SK-N-SH (cell line): ENCODE results near the gene GP1BA. TPM values are rescaled to one million over a fixed set of nuclear protein-coding genes. Genes with fewer than 3 reads are reported as not detected.
"Not testable (repeated sequence)": the region's sequence is repeated elsewhere in the genome, so short reads cannot be mapped to it uniquely, and the experiment has no call there.

Experiments used
- CTCF ChIA-PET: fragments of 300-600, 350-600 bp; formaldehyde crosslinking; extraction: SDS; loops from one replicate; lab custom pipeline; 2021; lab: Yijun Ruan, JAX
- POLR2A ChIA-PET: fragments of 350-600 bp; sonication (Branson Sonifier 250); formaldehyde crosslinking; extraction: SDS; loops from one replicate; lab custom pipeline; 2020; ENCODE audit warnings: antibody characterized with exemption, inconsistent platforms; lab: Yijun Ruan, JAX
- DNase-seq: peaks from one replicate; pipeline ENCODE4 v3.0.0; 2012
- H2AFZ ChIP-seq: fragments of 200-600 bp; sonication (generic); 2 replicates; pipeline ENCODE4 v1.8.1; 2016; ENCODE audit warnings: antibody characterized with exemption, mild to moderate bottlenecking, low read depth
- H3F3A ChIP-seq: fragments of 200-600 bp; sonication (generic); replicated peaks from 2 replicates; pipeline ENCODE3; 2016; ENCODE audit warnings: antibody characterized with exemption, mild to moderate bottlenecking; ENCODE audit not compliant: insufficient read depth
- H3K27ac ChIP-seq, 2 experiments: fragments of 200-500 bp in 1 of 2; fragments of 200-600 bp in 1 of 2; sonication (Bioruptor generic) in 1 of 2; sonication (generic), shearing (Covaris generic) in 1 of 2; 2 replicates each; pipeline versions ENCODE4 v1.5.1 to v1.6.1; 2014 to 2016; ENCODE audit warnings: low read depth in 2 of 2, inconsistent platforms in 1 of 2, low read length in 1 of 2, mild to moderate bottlenecking in 1 of 2, mixed read lengths in 1 of 2
- H3K27me3 ChIP-seq: fragments of 200-600 bp; sonication (generic), shearing (Covaris generic); 2 replicates; pipeline ENCODE4 v1.6.1; 2016; ENCODE audit warnings: mixed run types; ENCODE audit not compliant: insufficient read depth
- H3K36me3 ChIP-seq, 2 experiments: fragments of 200-500 bp in 1 of 2; fragments of 200-600 bp in 1 of 2; sonication (Bioruptor generic) in 1 of 2; sonication (generic) in 1 of 2; replicated peaks in 1 of 2; 2 replicates each; pipeline versions ENCODE3 to v1.5.1; 2014 to 2016; ENCODE audit warnings: low read length in 1 of 2, mild to moderate bottlenecking in 1 of 2; ENCODE audit not compliant: insufficient read depth in 2 of 2, control insufficient read depth in 1 of 2
- H3K4me1 ChIP-seq, 2 experiments: fragments of 200-500 bp in 1 of 2; fragments of 200-600 bp in 1 of 2; sonication (Bioruptor generic) in 1 of 2; sonication (generic), shearing (Covaris generic) in 1 of 2; 2 replicates each; pipeline versions ENCODE4 v1.5.1 to v1.6.1; 2014 to 2016; ENCODE audit warnings: low read depth in 1 of 2, low read length in 1 of 2, mixed run types in 1 of 2; ENCODE audit not compliant: insufficient read depth in 2 of 2, control insufficient read depth in 1 of 2
- H3K4me2 ChIP-seq: fragments of 200-600 bp; sonication (generic), shearing (Covaris generic); 2 replicates; pipeline ENCODE4 v1.6.1; 2017; ENCODE audit warnings: mixed run types
- H3K4me3 ChIP-seq, 2 experiments: fragments of 200-500 bp in 1 of 2; fragments of 200-600 bp in 1 of 2; sonication (Bioruptor generic) in 1 of 2; sonication (generic), shearing (Covaris generic) in 1 of 2; 2 replicates each; pipeline versions ENCODE4 v1.5.1 to v1.8.1; 2014 to 2016; ENCODE audit warnings: low read depth in 2 of 2, inconsistent platforms in 1 of 2, low read length in 1 of 2, mild to moderate bottlenecking in 1 of 2, mixed read lengths in 1 of 2, moderate library complexity in 1 of 2
- H3K79me2 ChIP-seq: fragments of 200-600 bp; sonication (generic); 2 replicates; pipeline ENCODE4 v1.8.1; 2017; ENCODE audit warnings: mild to moderate bottlenecking; ENCODE audit not compliant: insufficient read depth
- H3K9ac ChIP-seq: fragments of 200-600 bp; sonication (generic); 2 replicates; pipeline ENCODE4 v1.6.1; 2017; ENCODE audit warnings: mixed run types
- H3K9me2 ChIP-seq: fragments of 200-600 bp; sonication (generic); 2 replicates; pipeline ENCODE4 v1.6.1; 2017; ENCODE audit warnings: mixed run types
- H3K9me3 ChIP-seq: fragments of 200-600 bp; sonication (generic); 2 replicates; pipeline ENCODE4 v1.6.1; 2017; ENCODE audit warnings: mixed run types, mild to moderate bottlenecking, moderate library complexity
- H4K20me1 ChIP-seq: fragments of 200-600 bp; sonication (generic); 2 replicates; pipeline ENCODE4 v1.6.1; 2017; ENCODE audit warnings: mild to moderate bottlenecking, mixed run types; ENCODE audit not compliant: insufficient read depth
- ELF1 ChIP-seq: IDR thresholded peaks from 2 replicates; pipeline ENCODE4 v1.4.0; 2012
- FOXM1 ChIP-seq: IDR thresholded peaks from 2 replicates; pipeline ENCODE4 v1.4.0; 2012; ENCODE audit warnings: low read depth, mild to moderate bottlenecking
- JUND ChIP-seq: IDR thresholded peaks from 2 replicates; pipeline ENCODE4 v1.4.0; 2012
- NFIC ChIP-seq: IDR thresholded peaks from 2 replicates; pipeline ENCODE4 v1.4.0; 2012; ENCODE audit warnings: borderline replicate concordance
- POLR2AphosphoS5 ChIP-seq: IDR thresholded peaks from 2 replicates; pipeline ENCODE4 v1.6.1; 2012; ENCODE audit warnings: low read depth, low read length
- RAD21 ChIP-seq: IDR thresholded peaks from 2 replicates; pipeline ENCODE4 v1.6.1; 2012; ENCODE audit warnings: mild to moderate bottlenecking, low read length
- RCOR1 ChIP-seq: fragments of 150-350 bp; IDR thresholded peaks from 2 replicates; pipeline ENCODE4 v1.6.1; 2017; ENCODE audit warnings: antibody characterized with exemption, low read length
- RFX5 ChIP-seq: IDR thresholded peaks from 2 replicates; pipeline ENCODE4 v1.6.1; 2012; ENCODE audit warnings: mild to moderate bottlenecking, improper control_type of control experiment, low read length
- SIN3A ChIP-seq: IDR thresholded peaks from 2 replicates; pipeline ENCODE4 v1.6.1; 2012; ENCODE audit warnings: low read depth, mild to moderate bottlenecking, low read length, moderate library complexity, borderline replicate concordance
- TAF1 ChIP-seq: IDR thresholded peaks from 2 replicates; pipeline ENCODE4 v1.6.1; 2012; ENCODE audit warnings: low read depth, mild to moderate bottlenecking, low read length, moderate library complexity, borderline replicate concordance
- TEAD4 ChIP-seq: IDR thresholded peaks from 2 replicates; pipeline ENCODE4 v1.4.0; 2012; ENCODE audit warnings: mild to moderate bottlenecking, borderline replicate concordance; ENCODE audit not compliant: insufficient read depth
- YY1 ChIP-seq: IDR thresholded peaks from 2 replicates; pipeline ENCODE4 v1.4.0; 2012; ENCODE audit warnings: low read depth, mild to moderate bottlenecking
- WGBS: methylation state at CpG from one replicate; pipeline ENCODE4 v1.1.6; 2017; ENCODE audit warnings: low lambda C conversion rate; 5-methylcytosine and 5-hydroxymethylcytosine counted together
- polyA plus RNA-seq, 3 experiments: library from polyadenylated mRNA; depleted of rRNA; stranded (reverse); fragments of >200 nt; gene quantifications; 2 replicates each; pipeline ENCODE4 v1.2.3, GENCODE V29; 2012
- TF ChIP-seq, protein P1 (sequence below): fragments of 200-600 bp; sonication (generic); IDR thresholded peaks from 2 replicates; pipeline ENCODE4 v1.6.1; 2017; ENCODE audit warnings: antibody characterized with exemption, mild to moderate bottlenecking, moderate library complexity
- TF ChIP-seq, protein P2 (sequence below): fragments of 150-350 bp; IDR thresholded peaks from 2 replicates; pipeline ENCODE4 v1.6.1; 2017; ENCODE audit warnings: antibody characterized with exemption, low read length, low read depth, borderline replicate concordance
- TF ChIP-seq, protein P3 (sequence below): IDR thresholded peaks from 2 replicates; pipeline ENCODE4 v1.6.1; 2012; ENCODE audit warnings: mild to moderate bottlenecking, low read depth, low read length, moderate library complexity
- TF ChIP-seq, protein P4 (sequence below): fragments of 150-350 bp; IDR thresholded peaks from 2 replicates; pipeline ENCODE4 v1.6.1; 2016; ENCODE audit warnings: mild to moderate bottlenecking, low read depth, low read length

Gene GP1BA
- polyA plus RNA-seq, 1 of the 3 experiments (the other 2 are of a cell fraction): not detected

DNA sequence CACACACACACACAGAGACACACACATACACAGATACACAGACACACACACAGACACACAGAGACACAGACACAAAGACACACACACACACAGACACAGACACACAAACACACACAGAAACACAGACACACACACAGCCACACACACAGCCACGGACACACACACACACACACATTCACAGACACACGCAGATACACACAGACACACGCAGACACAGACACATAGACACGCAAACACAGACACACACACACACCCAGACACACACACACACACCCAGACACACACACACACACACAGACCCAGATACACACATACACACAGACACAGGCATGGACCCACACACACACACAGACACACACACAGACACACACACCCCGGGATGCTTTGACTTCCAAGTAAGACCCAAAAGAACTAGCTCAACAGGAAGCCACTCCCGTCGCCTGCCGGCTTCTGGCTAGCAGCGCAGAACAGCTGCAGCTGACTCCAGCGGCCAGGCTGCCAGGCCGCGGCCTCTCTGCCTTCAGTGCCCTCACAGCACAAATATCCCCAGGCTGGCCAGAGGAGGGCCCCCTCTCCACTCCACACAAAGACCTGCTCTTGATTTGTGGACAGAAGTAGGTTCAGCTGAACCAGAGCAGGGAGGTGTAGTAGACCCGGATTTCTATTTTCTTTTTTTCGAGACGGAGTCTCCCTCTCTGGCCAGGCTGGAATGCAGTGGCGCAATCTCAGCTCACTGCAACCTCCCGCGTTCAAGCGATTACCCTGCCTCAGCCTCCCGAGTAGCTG, 23.2 kb upstream of the GP1BA start (continued):
- TF ChIP-seq, protein P1, sequence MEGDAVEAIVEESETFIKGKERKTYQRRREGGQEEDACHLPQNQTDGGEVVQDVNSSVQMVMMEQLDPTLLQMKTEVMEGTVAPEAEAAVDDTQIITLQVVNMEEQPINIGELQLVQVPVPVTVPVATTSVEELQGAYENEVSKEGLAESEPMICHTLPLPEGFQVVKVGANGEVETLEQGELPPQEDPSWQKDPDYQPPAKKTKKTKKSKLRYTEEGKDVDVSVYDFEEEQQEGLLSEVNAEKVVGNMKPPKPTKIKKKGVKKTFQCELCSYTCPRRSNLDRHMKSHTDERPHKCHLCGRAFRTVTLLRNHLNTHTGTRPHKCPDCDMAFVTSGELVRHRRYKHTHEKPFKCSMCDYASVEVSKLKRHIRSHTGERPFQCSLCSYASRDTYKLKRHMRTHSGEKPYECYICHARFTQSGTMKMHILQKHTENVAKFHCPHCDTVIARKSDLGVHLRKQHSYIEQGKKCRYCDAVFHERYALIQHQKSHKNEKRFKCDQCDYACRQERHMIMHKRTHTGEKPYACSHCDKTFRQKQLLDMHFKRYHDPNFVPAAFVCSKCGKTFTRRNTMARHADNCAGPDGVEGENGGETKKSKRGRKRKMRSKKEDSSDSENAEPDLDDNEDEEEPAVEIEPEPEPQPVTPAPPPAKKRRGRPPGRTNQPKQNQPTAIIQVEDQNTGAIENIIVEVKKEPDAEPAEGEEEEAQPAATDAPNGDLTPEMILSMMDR: peak; percentile 82
- TF ChIP-seq TAF1 (0 out of 2 replicates have a peak, but pooled peaks have one; percentile 31), TEAD4 (no peak), RCOR1 (no peak), JUND (no peak), RAD21 (peak; percentile 86), YY1 (no peak), POLR2AphosphoS5 (no peak), ELF1 (no peak), SIN3A (peak; percentile 74; the same call in 1 of the 2 replicates), NFIC (no peak), RFX5 (no peak), FOXM1 (no peak)
- TF ChIP-seq, protein P2, sequence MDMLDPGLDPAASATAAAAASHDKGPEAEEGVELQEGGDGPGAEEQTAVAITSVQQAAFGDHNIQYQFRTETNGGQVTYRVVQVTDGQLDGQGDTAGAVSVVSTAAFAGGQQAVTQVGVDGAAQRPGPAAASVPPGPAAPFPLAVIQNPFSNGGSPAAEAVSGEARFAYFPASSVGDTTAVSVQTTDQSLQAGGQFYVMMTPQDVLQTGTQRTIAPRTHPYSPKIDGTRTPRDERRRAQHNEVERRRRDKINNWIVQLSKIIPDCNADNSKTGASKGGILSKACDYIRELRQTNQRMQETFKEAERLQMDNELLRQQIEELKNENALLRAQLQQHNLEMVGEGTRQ: no peak
- TF ChIP-seq, protein P3, sequence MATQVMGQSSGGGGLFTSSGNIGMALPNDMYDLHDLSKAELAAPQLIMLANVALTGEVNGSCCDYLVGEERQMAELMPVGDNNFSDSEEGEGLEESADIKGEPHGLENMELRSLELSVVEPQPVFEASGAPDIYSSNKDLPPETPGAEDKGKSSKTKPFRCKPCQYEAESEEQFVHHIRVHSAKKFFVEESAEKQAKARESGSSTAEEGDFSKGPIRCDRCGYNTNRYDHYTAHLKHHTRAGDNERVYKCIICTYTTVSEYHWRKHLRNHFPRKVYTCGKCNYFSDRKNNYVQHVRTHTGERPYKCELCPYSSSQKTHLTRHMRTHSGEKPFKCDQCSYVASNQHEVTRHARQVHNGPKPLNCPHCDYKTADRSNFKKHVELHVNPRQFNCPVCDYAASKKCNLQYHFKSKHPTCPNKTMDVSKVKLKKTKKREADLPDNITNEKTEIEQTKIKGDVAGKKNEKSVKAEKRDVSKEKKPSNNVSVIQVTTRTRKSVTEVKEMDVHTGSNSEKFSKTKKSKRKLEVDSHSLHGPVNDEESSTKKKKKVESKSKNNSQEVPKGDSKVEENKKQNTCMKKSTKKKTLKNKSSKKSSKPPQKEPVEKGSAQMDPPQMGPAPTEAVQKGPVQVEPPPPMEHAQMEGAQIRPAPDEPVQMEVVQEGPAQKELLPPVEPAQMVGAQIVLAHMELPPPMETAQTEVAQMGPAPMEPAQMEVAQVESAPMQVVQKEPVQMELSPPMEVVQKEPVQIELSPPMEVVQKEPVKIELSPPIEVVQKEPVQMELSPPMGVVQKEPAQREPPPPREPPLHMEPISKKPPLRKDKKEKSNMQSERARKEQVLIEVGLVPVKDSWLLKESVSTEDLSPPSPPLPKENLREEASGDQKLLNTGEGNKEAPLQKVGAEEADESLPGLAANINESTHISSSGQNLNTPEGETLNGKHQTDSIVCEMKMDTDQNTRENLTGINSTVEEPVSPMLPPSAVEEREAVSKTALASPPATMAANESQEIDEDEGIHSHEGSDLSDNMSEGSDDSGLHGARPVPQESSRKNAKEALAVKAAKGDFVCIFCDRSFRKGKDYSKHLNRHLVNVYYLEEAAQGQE: no peak

DNA sequence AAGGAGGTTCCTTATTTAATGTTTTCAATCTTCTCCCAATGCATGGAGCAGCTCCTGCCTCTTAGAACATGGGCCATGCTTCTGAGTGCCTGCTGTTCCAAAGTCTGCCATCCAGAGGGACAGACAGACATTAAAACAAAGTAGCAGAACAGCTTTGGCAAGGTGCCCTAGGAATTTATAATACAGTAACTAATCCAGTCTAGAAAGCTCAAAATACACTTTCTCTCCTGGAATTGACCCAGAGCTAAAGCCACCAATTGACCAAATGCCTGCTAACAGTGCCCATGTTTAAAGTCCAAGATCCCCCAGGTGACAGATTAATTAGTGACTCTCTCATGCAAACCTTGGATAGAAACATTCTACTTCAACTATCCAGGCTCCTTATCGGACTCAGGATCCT, 18.1 kb upstream of the GP1BA start:
- Histone ChIP-seq H3K4me1 (peaks cover 0 to 2% of the 10 kb centered on the region in 2 experiments; a peak in 1 of 4 replicates), H3K4me2 (no peak overlapping the region), H3K4me3 (no peak overlapping the region), H3K9me3 (no peaks in the 10 kb centered on the region), H3K79me2 (no peaks in the 10 kb centered on the region), H2AFZ (no peak overlapping the region), H3K9ac (no peak overlapping the region), H3K27ac (no peak overlapping the region), H3F3A (peaks cover 3% of the 10 kb centered on the region), H3K36me3 (no peaks in the 10 kb centered on the region), H3K27me3 (no peaks in the 10 kb centered on the region), H4K20me1 (no peaks in the 10 kb centered on the region), H3K9me2 (no peaks in the 10 kb centered on the region)
- whole genome bisulfite sequencing: 81% methylated on average over 1 of the region's 1 CpG
- DNase-seq: no peak
- CTCF ChIA-PET: interaction anchor here (1.3 to 3.2 kb wide), 2 partner anchors 10 to 148 kb away, joined by 4 to 10 read pairs; partner anchors contain the start of gene CHRNE
- TF ChIP-seq TAF1 (no peak), SIN3A (no peak)
- TF ChIP-seq, protein P4, sequence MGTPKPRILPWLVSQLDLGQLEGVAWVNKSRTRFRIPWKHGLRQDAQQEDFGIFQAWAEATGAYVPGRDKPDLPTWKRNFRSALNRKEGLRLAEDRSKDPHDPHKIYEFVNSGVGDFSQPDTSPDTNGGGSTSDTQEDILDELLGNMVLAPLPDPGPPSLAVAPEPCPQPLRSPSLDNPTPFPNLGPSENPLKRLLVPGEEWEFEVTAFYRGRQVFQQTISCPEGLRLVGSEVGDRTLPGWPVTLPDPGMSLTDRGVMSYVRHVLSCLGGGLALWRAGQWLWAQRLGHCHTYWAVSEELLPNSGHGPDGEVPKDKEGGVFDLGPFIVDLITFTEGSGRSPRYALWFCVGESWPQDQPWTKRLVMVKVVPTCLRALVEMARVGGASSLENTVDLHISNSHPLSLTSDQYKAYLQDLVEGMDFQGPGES: no peak
- POLR2A ChIA-PET: no interaction called here

DNA sequence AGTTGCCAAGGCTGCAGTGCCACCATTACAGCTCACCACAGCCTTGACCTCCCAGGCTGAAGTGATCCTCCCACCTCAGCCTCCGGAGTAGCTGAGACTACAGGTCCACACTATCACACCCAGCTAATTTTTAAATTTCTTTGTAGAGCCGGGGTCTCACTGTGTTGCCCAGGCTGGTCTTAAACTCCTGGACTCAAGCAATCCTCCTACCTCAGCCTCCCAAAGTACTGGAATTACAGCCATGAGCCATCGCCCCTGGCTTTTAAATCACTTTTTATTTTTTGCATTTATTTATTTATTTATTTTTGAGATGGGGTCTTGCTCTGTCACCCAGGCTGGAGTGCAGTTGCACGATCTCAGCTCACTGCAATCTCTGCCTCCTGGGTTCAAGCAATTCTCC, 17.5 kb upstream of the GP1BA start:
- DNase-seq, H3K4me2 ChIP-seq, H3K4me3 ChIP-seq, H3K79me2 ChIP-seq, H3K9me3 ChIP-seq, H3K9ac ChIP-seq, H3K27me3 ChIP-seq, H4K20me1 ChIP-seq, H2AFZ ChIP-seq, H3K27ac ChIP-seq, POLR2A ChIA-PET, H3F3A ChIP-seq, H3K9me2 ChIP-seq, H3K4me1 ChIP-seq, H3K36me3 ChIP-seq: not testable (repeated sequence)
- CTCF ChIA-PET: interaction anchor here (3.2 kb wide), 1 partner anchor 11 kb away, joined by 10 read pairs; the partner anchor contains the start of gene CHRNE
- 71% methylated on average over 4 of the region's 4 CpGs for WGBS
